ENCODE data around the gene CADM1.
"Not testable (repeated sequence)": the region's sequence is repeated elsewhere in the genome, so short reads cannot be mapped to it uniquely, and the experiment has no call there.

The CADM1 gene

DNA sequence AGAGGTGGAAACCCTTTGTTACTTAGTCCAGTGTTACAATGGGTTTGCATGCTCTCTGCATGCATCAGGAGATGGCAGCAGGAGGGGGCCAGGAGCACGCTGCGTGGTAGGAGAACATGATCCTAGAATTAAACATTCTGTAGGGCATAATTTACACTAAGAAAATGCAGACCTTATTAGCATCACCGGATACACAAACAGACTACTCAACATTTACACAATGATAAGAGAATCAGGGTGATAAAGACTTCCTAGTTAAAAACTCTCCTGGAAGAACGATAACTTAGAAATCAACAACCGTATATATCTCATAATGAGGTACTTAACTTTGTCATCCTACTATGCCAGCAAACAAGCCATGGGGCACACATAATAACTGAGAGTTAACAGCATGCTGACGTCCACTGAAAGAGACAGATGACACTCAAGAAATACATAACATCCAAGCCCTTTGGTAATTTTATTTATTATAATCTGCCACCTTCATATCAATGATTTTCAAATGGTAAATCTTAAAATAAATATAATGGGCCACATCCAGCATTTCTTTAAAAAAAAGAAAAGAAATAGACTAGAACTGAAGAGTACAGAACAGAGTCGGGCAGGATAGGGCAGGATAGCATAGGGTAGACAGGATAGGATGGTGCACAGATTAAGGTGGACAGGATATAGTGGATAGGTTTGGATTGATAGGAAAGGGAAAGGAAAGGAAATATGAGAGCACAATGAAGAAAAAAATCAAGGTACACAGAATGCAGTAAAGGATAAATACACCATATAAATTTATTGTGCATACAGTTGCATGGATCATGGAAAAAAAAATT lies 27.5 kb downstream of the CADM1 start:
- no peak for DNase-seq

DNA sequence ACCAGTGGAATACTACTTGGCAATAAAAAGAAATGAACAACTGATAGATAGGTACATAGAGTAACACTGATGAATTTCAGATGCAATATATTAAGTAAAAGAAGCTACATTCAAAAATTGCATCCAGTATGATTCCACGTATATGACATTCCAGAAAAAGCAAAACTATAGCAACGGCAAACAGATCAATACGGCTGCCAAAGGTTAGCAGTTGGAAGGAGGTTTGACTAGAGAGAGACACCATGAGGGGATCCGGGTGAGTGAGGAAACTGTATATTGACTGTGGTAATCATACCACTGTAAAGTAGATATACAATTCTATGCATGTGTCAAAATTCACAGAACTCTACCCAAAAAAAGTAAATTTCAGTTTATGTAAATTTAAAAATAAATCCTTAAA lies 28.7 kb downstream of the CADM1 start:
- no peak for DNase-seq

DNA sequence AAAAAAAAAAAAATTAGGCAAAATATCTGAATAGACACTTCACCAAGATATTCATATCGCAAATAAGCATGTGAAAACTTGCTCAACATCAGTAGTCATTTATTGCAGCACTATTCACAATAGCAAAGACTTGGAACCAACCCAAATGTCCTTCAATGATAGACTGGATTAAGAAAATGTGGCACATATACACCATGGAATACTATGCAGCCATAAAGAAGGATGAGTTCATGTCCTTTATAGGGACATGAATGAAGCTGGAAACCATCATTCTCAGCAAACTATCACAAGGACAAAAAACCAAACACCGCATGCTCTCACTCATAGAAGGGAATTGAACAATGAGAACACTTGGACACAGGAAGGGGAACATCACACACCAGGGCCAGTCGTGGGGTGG lies 29.9 kb downstream of the CADM1 start:
- DNase-seq = not testable (repeated sequence)

DNA sequence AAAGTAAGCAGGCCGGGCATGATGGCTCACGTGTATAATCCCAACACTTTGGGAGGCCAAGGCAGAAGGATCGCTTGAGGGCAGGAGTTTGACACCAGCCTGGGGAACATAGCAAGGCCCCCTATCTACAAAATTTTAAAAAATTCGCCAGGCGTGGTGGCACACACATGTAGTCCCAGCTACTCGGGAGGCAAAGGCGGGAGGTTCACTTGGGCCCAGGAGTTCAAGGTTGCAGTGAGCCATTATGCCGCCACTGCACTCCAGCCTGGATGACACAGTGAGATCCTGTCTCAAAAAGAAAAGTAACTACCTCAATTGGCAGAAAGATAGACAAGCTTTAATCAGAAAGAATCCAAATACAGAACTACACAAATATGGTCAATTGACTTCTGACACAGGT lies 31.0 kb downstream of the CADM1 start:
- no peak for DNase-seq

DNA sequence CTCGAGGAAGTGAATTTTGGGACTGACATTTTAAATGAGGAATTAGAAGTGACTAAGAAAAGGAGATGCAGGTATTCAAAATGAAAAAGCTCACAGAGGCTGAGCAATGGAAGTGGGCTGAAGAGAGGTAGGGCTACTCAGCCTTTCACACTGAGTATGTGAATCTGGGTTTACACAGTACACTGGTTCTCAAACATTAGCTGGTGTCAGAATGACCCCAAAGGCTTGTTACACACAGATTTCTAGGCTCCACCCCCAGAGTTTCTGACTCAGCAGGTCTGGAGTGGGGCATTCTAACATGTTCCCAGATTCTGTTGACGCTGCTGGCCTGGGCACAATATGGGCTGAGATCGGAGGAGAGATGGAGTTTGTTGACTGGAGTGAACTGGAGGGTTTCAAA lies 32.8 kb downstream of the CADM1 start:
- no peak for DNase-seq

DNA sequence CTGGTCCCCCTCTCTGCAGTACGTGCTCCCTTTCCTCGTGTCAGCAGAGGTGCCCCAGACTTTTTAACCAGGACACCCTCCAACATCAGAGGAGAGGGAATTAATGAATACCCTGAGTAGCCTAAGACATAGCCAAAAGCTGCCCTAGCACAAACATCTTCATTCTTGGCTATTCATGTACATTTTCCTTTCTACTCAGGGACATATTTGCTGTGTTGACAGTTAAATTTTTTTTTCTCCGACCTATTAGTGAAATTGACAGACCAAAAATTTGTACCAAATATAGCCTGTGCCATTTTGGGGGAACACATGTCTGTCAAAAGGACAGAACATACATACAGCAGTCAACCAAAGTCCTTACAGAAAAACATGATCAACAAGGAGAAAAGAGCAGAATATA lies 33.3 kb downstream of the CADM1 start:
- no peak for DNase-seq

DNA sequence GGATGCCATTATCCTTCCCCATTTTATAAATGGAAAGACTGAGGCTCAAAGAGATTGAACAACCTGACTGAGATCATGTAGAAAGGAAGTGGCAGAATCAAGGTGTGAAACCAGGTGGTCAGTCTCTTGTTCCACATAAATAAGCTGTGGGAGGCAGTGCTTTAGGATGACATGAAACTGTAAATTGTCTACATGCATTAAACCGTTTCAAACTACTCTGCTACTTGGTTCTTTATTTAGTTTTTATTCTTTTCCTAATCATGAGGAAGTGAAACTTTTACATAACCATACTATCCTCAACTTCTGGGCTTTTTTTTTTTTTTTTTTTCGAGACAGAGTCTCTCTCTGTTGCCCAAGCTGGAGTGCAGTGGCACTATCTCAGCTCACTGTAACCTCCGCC lies 34.9 kb downstream of the CADM1 start:
- DNase-seq = peak in 1 of 2 donors; percentile 50

DNA sequence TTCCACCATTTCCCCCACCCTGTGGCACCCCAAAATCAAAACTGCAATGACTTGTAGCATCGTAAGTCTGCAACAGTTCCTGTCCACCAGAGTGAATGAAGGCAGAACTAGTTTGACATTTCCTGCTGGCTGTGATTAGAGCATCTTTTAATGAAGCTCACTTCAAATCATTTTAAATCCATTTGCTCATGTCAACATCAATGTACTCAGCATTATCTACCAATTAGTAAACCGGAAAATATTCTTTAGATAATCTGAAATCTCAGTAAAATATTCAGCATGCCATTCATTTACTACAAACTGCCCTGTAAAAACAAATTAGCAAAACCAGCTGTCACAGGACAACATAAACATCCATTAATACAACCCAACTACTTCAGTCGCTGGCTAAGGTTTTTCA lies 38.1 kb downstream of the CADM1 start:
- no peak for DNase-seq

DNA sequence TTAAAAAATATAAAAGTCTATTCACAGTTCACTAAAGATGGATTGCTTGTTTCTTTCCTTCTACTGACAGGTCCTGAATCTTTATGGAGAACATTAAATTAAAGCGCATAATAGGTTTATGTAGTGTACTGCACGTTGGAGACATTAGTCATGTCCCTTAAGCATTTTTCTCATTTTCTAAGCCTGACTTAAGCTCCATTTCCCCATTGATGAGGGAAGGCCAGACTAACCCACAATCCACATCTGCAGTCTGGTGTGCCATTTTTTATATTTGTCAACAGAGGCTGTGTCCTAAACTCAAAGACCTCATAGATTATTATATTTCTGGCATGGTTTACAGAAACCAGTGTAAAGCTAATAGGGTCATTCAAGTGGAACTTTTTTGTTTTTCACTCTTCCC lies 39.9 kb downstream of the CADM1 start:
- no peak for DNase-seq

DNA sequence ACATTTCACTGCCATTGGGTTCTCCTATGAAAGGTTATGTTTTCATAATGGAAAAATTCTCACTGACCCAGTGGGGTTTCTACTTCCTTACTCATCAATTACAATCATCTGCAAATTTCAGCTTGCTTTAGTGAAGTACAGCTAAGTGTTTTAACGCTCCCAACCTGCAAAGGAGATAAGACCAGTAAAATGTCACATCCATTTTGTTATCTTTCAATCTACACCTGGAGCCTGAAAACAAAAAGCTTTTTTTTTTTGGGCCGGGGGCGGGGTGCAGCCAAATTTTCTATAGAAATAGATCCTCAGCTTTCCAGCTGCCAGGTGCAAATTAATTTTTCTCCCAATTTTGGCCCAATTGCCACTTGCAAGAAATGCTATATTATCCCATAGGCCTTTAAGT lies 40.6 kb downstream of the CADM1 start:
- no peak for DNase-seq

DNA sequence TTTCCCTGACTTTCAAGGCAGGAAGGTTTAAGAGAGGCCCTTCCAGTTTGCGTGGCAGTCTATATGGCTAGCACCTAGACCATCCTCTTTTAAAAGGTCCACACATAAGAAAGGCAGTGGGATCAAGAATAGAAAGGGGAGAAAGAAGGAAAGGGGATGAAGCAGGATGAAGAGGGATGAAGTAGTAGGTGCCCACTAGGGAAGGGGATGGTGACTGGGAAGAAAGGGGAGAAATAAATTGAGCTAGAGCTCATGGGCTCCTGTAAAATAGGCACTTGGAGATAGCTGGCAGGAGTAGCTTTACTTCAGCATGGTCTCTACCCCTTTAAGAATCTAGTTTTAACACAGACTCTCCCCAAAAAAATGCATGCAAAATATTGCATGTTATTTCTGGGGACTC lies 41.5 kb downstream of the CADM1 start:
- DNase-seq = no peak

DNA sequence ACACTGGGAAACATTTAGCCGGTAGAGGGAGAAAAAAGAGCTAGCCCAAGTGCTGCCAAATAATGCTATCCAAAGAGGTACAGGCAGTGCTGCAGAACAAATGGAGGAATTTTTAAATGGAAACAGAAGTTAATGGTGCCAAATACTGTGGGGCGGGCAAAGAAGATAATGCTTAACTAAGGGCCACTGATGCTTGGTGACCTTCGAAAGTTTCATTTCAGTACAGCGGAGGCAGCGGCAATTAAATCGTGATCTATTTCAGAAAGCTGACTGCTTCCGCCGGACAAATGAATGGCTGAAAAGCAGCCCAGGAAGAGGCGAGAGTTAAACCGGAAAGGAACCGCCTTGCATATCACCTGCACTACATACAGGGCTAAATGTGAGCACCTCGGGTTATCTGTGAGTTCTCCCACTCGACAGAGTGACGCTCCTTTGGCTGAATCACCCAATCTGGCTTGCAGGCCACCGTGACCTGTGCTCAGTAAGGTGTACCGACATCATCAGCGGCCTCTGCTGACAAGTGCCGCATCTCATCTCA lies 42.1 kb downstream of the CADM1 start:
- no peak for DNase-seq

DNA sequence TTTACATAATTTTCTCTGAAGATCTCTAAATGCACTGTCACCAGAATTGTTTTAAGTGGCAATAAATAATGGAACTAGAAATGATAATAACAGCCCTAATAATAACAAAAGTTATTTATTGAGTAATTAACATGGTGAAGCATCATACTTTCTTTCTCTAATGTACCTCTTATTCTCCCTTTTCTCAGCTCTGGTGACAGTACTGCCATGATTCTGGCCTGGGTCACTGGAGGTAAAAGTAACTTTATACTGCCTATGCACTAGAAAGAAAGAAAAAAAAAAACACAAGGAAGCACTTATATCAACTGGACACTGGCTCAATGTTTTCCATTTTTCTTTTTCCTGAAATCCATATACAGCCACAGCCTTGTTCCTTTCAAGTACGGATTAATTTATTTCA lies 43.7 kb downstream of the CADM1 start:
- no peak for DNase-seq

DNA sequence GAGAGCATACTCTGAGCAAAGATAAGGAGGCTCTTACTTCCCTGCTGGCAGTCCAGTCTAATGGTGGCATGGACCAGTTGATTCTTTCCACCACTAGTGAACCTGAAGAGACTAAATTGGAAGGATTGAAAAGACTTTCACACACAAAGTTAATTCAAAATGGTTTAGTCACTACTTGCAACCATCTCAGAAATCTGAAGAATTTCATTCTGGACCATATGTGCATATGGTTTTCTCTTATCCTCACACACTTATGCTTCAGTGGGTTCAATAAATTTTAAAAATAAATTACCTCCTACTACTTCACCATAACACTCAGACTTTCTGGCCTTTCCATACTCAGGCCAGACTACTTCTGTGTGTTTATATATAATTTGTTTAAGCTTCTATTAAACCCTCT lies 44.7 kb downstream of the CADM1 start:
- no peak for DNase-seq

DNA sequence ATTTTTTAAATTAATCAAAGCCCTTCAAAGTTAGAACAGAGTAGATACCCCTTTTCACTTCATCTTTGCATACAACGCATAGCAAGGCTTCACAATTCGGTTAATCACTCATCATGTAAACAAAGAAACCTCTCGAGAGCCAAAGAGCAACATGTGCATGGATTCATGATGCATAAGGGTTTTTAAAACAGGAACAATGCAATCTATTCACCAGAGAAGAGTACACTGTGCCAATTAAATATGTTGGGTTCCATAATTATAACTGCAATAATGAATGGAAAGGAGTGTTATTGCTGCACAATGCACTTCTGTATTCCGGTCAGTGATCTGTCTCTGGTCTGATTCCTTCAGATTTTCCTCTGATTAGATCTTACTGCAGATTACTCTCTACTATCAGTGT lies 45.3 kb downstream of the CADM1 start:
- no peak for DNase-seq

DNA sequence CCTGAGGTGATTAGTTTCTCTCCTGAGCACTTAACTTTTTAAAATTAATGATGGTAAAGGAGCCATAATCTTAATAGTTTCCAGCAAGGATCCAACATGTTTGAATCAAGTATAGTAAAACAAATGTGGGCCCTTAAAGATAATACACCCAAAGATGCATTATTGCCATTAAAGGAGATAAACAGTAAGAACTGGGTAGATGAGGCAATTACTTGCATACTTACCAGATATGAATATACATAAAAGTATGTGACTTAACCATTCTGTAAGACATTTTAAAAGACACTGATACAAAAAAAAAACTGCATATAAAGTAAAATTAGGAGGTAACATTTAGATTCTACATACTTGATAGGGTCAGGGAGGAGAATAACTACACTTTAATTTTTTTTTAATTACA lies 48.2 kb downstream of the CADM1 start:
- no peak for DNase-seq

DNA sequence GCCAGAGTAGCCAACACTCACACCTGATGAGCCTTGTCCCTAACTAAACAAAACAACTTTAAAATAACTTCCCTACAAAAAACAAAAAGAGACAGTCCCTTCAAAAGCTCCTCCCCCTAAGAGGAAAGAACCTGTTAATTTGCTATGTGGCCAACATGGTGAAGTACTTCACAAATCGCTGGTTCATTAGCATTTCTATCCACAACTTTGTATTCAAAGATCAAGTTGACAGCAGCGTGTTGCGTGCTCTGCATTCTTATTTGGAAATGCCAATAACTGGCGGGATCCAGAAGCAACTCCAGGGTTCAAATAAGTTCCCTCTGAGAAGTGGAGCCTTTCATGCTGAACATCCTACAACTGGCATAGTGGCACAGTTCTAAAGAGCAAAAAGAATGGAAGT lies 48.6 kb downstream of the CADM1 start:
- no peak for DNase-seq

DNA sequence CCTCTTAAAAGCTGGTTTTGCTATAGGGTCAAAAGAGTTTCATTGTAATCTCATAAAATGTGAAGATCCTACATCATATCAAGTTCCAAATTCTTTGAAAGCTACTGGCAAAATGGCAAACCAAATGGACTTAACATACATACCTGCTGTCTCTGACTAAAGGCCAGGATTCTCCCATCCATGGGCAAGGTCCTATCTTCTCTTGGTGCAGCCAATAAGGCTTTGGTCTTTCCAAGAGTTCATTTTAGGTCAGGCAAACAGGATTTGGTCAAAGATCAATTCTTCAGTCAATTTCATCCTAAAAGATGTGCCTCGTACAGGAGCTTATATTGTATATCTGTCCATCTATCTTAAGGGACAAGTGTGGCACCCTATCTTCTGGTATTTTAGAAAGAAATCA lies 49.7 kb downstream of the CADM1 start:
- no peak for DNase-seq

DNA sequence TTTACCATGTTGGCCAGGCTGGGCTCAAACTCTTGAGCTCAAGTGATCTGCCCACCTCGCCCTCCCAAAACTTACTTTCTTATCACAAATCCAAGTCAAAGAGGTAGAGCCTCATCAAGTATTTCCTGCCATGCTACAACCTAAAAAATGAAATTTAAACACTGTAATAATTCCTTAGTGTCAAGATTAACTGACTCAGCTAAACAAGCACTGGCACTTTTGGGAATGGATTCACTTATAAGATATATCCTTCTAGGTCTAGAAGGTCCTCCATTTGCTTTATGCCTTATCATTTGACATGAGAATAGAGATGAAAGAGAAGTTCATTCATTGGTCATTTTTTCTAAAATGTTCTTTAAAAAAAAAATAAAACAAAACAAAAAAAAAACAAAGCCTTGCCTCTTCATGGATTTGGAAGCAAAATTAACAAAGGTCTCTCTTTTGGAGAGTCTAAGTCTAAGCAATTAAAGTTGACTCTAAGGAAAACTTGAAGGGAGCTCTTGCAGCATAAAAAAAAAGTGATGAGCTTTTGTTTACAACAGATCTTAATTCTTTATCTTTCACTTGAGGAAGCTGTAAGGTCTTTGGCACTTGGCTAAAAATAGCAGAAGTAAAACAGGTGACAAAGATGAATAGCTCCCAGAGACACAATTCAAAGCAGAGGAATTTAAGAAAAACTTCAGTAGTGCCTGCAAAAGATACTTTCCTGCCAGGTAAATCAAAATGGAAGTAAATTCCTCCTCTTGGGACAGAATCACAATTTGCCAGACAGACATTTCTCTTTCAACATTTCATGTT lies 50.3 kb downstream of the CADM1 start:
- DNase-seq = no peak

DNA sequence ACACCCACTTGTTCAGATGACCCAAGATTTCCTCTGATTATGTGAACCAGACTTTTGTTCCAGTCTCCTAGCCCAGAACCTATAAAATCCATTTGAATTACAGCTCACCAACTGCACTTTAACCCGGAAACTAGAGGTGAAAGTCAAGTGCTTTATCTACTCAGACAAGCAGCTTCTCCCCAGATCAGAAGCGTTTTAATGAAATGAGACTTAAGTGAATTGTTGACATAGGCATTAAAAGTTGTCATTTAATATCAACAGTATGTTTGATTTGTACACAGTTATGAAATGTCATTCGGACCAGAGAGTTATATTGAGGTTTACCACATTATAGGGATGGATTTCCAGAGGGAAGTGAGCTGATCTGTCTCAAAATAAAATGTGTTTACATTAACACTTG lies 52.0 kb downstream of the CADM1 start:
- DNase-seq = no peak

DNA sequence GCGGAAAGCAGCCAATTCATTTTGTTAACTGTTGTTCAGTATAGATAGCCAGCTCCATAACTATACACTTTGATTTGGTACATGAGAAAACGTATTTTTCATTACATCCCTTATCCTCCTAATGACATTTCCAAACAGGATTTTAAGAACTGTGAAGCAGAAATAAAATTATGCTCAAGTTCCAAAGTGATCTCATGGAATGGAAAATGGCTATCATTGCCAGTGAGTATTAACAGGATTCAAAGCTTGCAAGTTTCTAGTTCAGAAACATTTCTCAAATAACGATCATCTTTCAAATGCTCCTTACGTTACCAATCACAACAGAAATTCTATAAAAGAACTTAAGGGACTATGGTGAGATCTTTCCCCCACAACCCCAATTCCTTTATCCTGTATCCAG lies 53.7 kb downstream of the CADM1 start:
- DNase-seq = no peak

DNA sequence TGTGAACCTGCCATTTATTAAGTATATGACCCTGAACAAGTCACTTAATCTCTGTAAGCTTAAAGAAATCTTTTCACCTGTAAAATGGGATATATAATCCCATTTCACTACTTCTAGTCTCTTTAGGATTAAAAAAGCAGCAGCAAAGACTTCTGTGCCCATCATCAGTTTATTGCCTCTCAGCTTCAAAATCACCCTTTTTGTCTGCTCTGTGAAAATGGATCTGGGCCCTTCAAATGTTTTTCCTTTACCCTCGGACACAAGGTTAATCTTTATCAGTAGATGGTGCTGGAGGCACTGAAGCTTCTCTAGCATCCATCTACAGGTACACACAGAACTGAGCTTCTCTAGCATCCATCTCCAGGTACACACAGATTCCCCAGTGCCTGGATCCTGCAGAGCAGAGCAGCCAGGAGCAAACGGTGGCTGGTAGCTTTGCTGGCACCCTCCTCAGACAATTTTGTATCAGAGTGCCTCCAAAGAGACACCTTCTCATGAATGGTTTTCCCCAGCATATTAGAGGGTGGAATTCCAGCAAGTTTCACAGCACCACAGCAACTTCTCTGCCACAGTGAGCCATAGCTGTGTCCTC lies 56.8 kb downstream of the CADM1 start:
- DNase-seq = no peak

DNA sequence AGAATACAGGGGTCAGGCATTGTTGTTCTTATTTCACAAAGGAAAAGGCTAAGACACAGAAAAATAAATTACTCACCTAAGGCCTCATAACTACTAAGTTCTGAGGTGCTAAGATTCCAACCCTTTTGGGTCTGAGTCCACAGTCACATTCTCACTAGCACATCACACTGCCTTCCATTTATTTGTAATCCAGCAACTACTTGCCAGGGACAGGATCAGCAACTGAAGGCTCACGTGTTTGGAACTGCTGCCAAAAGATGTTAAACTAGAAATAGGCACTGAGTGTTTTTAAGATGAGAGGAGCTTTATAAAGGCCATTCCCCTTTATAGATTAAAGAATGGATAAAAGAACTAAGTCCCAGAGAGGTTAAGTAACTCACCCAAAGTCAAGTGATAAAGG lies 58.0 kb downstream of the CADM1 start:
- DNase-seq = no peak

DNA sequence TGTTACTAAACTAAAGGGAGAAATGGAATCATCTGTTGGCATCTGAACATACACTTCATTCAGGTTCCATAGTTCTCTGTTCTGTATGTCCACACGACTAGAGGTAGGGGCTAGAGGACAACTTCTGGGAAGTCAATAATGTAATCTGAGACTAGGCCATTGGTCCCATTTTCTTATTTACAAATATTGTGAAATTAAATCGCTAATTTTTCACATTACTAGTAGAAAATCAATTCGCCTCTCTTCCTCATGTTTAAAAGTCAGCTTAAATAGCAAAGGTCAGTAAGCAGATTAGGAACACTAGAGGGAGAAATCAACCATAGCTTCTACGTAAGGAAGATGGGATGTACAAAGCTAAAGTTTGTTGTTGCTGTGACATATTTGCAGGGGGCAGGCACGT lies 59.7 kb downstream of the CADM1 start:
- DNase-seq = no peak
